HG02884 (cell line): Measurements from ENCODE around the gene IFNLR1.

Experiments
- ATAC-seq: cut with Tn5 transposase; IDR thresholded peaks from one replicate; pipeline ENCODE4 v1.9.1; 2021; ENCODE audit warnings: mild to moderate bottlenecking, moderate library complexity; ENCODE audit not compliant: unreplicated experiment

The IFNLR1 gene

DNA sequence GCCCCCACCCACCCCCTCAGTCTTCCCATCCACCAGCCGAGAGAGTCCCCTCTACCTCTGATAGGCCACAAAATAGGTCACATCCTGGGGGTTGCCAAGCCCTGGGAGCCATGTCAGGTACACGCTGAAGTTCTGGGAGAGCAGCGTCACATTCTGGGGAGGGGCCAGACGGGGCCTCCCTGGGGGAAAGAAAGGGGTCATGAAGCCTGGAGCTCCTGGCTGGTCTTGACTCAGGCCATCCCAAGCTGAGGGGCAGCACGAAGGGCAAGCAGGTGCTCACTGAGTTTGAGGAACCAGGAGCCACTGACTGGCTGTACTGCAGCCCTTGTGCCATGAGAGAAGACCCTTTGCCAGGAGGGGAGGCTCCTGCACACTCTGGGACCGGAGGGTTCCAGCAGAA lies 6.4 kb downstream of the IFNLR1 start:
- no peak for ATAC-seq

GRCh38 chr1:24179251-24179840 lies 7.7 kb downstream of the IFNLR1 start:
- no peak for ATAC-seq

DNA sequence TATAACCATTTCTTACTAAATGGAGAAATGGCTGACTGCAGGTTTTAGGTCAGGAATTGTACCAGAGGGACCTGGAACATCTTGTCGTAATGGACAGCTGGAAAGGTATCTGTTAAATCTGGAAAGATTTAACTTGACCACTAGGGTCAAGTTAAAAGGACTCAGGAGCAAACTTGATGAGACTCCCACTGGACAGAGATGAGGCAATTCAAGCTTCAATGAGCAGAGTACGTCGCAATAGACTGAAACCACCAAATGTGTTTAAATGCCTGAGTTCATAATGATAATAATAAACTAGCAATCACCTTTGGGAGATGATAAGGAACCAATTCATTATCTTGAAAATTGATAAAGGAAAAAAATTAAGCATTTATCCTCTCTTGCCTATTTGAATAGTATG lies 8.7 kb downstream of the IFNLR1 start:
- no peak for ATAC-seq

DNA sequence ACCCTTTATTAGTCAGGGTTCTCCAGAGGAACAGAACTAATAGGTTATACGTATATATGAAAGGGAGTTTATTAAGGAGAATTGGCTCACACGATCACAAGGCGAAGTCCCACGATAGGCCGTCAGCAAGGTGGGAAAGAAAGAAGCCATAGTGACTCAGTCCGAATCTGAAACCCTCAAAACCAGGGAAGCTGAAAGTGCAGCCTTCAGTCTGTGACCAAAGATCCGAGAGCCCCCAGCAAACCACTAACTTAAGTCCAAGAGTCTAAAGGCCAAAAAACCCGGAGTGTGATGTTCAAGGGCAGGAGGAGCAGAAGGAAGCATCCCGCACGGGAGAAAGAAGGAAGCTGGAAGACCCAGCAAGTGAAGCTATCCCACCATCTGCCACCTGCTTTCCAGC lies 9.9 kb downstream of the IFNLR1 start:
- ATAC-seq = no peak

- ATAC-seq = no peak
Observed at GRCh38 chr1:24175033-24175755, 11.9 kb downstream of the IFNLR1 start.

- ATAC-seq = no peak
Observed at GRCh38 chr1:24173638-24174575, 13.2 kb downstream of the IFNLR1 start.

DNA sequence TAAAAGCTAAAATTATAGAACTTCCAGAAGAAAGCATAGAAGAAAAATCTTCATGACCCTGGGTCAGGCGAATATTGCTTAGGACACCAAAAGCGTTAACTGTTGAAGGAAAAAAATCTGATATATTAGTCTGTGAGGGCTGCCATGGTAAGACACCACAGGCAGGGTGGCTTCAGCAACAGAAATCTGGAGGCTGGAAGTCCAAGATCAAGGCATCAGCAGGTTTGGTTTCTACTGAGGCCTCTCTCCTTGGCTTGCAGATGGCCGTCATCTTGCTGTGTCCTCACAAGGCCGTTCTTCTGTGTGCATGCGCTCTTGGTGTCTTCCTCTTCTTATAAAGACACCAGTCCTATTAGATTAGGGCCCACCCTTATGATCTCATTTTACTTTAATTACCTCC lies 14.5 kb downstream of the IFNLR1 start:
- no peak for ATAC-seq

DNA sequence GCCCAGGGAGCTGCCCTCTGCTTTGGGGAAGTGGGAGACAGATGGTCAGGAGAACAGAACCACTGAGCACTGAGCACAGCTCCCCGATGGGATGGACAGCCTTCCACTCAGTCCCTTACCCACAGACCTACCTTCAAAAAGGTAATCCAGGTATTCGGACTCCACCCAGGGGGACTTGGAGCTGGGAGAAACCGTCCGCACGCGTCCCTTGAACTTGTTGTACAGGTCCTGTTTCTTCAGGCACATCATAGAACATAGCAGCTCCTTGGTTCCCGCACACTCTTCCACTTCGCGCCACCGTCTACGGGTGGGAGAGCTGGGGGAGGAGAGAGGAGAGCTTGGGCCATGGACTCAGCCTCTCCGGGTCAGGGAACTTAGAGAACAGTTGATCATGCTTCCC lies 17.8 kb downstream of the IFNLR1 start:
- ATAC-seq = no peak

- ATAC-seq = no peak
Observed at GRCh38 chr1:24168245-24168644, 18.8 kb downstream of the IFNLR1 start.

GRCh38 chr1:24167008-24167407 lies 20.1 kb downstream of the IFNLR1 start:
- no peak for ATAC-seq

DNA sequence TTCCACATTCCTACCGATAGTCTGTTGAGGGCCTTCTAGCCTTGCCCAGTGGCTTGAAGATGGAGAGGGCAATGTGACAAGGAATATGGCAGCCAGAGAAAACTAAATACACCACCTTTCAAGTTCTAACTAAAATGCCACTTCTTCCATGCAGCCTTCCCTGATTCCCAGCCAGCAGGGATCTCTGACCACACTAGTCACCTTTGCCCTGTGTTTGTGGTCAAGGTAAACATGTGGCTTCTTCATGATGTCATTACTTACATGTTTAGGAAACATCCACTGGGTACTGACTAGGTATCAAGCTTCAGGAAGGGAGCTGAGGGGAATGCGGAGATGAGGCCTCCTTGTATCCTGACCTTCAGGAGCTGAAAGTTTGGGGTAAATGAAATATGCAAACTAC lies 21.6 kb downstream of the IFNLR1 start:
- ATAC-seq = no peak

DNA sequence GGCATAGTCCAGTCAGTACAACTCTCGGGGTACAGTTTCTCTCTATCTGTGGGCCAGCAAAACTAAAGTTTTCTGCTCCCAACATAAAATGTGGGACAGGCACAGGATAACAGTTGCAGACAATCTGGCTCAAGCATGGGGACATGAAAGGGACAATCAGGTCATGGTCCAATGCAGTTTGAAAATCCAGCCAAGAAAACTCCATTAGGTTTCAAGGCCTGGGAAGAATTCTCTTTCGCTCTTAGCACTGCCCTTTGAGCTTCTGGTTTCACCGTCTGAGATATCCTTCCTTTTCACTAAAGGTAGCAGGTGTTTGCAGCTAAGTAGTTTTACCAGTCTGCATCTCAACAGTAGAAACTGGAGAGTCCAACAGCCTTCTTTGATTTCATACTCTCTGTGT lies 23.1 kb downstream of the IFNLR1 start:
- ATAC-seq = no peak

DNA sequence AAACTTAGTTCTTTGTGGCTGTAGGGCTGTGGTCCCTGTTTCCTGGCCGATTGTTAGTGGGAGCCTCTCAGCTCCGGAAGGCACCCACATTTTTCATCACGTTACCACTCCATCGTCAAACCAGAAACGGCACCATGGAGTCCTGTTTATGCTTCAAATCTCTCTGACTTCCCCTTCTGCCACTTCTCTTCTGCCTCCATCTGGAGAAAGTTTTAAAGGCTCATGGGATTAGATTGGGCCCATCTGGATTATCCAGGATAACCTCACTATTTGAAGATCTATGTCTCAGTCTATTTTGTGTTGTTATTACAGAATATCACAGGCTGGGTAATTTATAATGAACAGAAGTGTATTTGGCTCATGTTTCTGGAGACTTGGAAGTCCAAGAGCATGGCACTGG lies 24.9 kb downstream of the IFNLR1 start:
- no peak for ATAC-seq

GRCh38 chr1:24161270-24161669 lies 25.8 kb downstream of the IFNLR1 start:
- no peak for ATAC-seq

DNA sequence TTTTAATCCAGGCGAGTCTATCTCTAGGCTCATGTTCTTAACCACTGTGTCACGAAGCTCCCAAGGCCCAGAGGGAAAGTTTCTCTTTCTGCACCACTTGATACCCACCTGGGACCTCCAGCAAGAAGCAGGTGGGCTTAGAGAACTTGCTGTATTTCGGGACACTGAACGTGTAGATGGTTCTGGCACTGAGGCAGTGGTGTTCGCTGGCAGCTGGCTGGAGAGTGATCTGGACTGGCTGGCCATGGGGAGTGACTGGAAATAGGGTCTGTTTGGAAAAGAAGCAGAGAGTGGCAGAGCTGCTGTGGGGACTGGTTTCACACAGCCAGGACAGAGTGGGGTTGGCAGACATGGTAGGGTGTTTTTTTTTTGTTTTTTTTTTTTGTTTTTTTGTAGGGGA lies 27.7 kb downstream of the IFNLR1 start:
- no peak for ATAC-seq

GRCh38 chr1:24157918-24158481 lies 29.1 kb downstream of the IFNLR1 start:
- ATAC-seq = no peak

DNA sequence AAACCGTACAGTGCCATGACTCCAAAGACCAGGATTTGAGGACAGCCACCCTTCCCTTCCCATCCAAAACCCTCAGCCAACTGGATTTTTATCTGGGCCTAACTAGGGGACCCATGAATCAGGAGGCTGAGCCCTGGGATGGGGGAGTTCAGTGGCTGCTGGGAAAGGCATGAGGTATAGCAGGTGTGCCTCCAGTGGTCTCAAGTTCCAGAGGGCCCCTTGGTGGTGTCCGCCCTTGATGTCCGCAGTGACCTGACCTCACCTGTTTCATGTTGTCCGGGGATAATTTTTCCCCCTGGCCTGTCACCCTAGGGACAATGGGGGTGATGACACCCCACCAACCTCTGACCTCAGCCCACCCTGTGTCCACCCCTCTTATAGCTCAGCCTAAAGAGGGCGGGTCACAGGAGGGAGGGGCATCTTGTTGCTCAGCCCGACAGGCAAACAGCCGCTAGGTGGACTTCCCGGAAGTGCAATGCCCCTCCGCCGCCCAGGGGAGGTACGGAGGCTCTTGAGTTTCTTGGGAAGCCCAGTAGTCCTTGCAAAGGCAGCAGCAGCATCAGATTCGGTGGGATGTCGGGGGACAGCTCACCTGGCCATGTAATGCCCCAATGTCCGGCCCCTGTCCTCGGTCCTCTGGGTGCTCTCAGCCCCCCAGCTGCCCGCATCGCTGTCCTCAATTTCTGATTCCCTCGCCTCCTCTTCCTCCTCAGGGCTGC lies 30.4 kb downstream of the IFNLR1 start:
- ATAC-seq = no peak

GRCh38 chr1:24155011-24155782 lies 31.9 kb downstream of the IFNLR1 start:
- no peak for ATAC-seq

GRCh38 chr1:24154215-24154614 lies 32.9 kb downstream of the IFNLR1 start:
- ATAC-seq = no peak
